Limb (tissue), 2 donors: ENCODE measurements around the gene ZBTB8A.

Experiments used
- DNase-seq, 2 donors: peaks; one replicate each; pipeline ENCODE4 v3.0.0-alpha.2; 2016; ENCODE audit errors: extremely low spot score in 2 of 2

The ZBTB8A gene

GRCh38 chr1:32652244-32652962 lies 113.2 kb downstream of the ZBTB8A start:
- DNase-seq, result no peak
